ENCODE results near the gene CXADR.

- TF ChIP-seq CTCF (IDR thresholded peaks at IDR 0.05) = no peak
- TF ChIP-seq POLR2A (IDR thresholded peaks at IDR 0.05) = no peak
- no peak for TF ChIP-seq POLR2AphosphoS5 (IDR thresholded peaks at IDR 0.05)
- TF ChIP-seq EP300 (IDR thresholded peaks at IDR 0.05) = no peak
Observed at GRCh38 chr21:17572431-17572830, 59.6 kb downstream of the CXADR start.
